Hair follicle dermal papilla cell (primary cell): ENCODE data around the gene OSBP2. TPM values are rescaled to one million over a fixed set of nuclear protein-coding genes. Genes with fewer than 3 reads are reported as not detected.

ENCODE experiments used
- small RNA-seq: library from RNA; depleted of rRNA; stranded (forward); fragments of <200 nt; gene quantifications from one replicate; pipeline ENCODE3, GENCODE V24; 2012
- total RNA-seq: library from RNA; depleted of rRNA; stranded (reverse); fragments of >200 nt; gene quantifications from 2 replicates; pipeline ENCODE4 v1.2.3, GENCODE V29; 2012

Gene OSBP2
- total RNA-seq = 2.9 and 3.9 TPM in 2 replicates

GRCh38 chr22:30694640-30695350 is at the start of gene OSBP2:
Gene OSBP2 (plus strand): TSS chr22:30694874. CDS start chr22:30694910, 36 bp downstream.

GRCh38 chr22:30667494-30668385 is 26.9 kb upstream of the OSBP2 start, which contains the start of gene DUSP18:
Gene DUSP18 (minus strand): TSS chr22:30667875. CDS start chr22:30664003, 3,872 bp downstream.

Small RNA genes within 50 kb of the gene (small RNA-seq; reads per million reads assigned to genes)
- gene MIR3200 = 4.5 reads per million, percentile 75 among the genes with 10 or more reads in this experiment

Other genes starting within 250 kb of the OSBP2 start
- not detected in 2 replicates for gene SEC14L3, start 222.9 kb upstream of the OSBP2 start, total RNA-seq
- 0.12 and 0.16 TPM in 2 replicates for gene SEC14L4, start 189.2 kb upstream of the OSBP2 start, total RNA-seq
- not detected in 2 replicates for gene SEC14L6, start 148.1 kb upstream of the OSBP2 start, total RNA-seq
- gene GAL3ST1, start 120.2 kb upstream of the OSBP2 start, total RNA-seq = not detected in 2 replicates
- 63.1 and 65.1 TPM in 2 replicates for gene PES1, start 103.0 kb upstream of the OSBP2 start, total RNA-seq
- gene TCN2, start 87.7 kb upstream of the OSBP2 start, total RNA-seq = 9.9 and 21.4 TPM in 2 replicates
- 10.2 and 14.0 TPM in 2 replicates for gene SLC35E4, start 59.1 kb upstream of the OSBP2 start, total RNA-seq
- 11.5 and 14.0 TPM in 2 replicates for gene DUSP18, start 27.0 kb upstream of the OSBP2 start, total RNA-seq